Pancreas (tissue), 10 donors: Measurements from ENCODE around the gene FLNC. TPM values are rescaled to one million over a fixed set of nuclear protein-coding genes. Genes with fewer than 3 reads are reported as not detected.
A peak's percentile ranks its signal among the peaks of the same experiment; 100 is the strongest.

Experiments used
- ATAC-seq, 4 donors: fragments of 200-7000 bp; cut with Tn5 transposase; one replicate each; pipeline versions ENCODE4 v1.8.0 to v1.9.1; 2020; ENCODE audit warnings: mild to moderate bottlenecking in 4 of 4, moderate library complexity in 4 of 4
- DNase-seq, 6 donors: peaks; one replicate each; pipeline ENCODE4 v3.0.0-alpha.2; 2020
- FAIRE-seq: peaks from 2 replicates; lab custom pipeline; 2012; peaks lifted over from hg19 to GRCh38; lab: Jason Lieb, UNC
- H3K27ac ChIP-seq, 4 donors: fragments of 200-600 bp; sonication (generic); 1 replicate in 3 of 4; 2 replicates in 1 of 4; pipeline versions ENCODE4 v1.5.0 to v1.8.0; 2020
- H3K27me3 ChIP-seq, 4 donors: fragments of 200-600 bp; one replicate each; pipeline ENCODE4 v1.8.0; 2021
- H3K36me3 ChIP-seq, 3 donors: fragments of 200-600 bp; sonication (generic) in 1 of 3; one replicate each; pipeline versions ENCODE4 v1.5.0 to v1.8.0; 2020 to 2021
- H3K4me1 ChIP-seq, 3 donors: fragments of 200-600 bp; one replicate each; pipeline ENCODE4 v1.8.0; 2021
- H3K4me3 ChIP-seq, 4 donors: fragments of 200-600 bp; sonication (generic) in 2 of 4; one replicate each; pipeline versions ENCODE4 v1.5.0 to v1.8.0; 2020 to 2021
- H3K9me3 ChIP-seq, 4 donors: fragments of 200-600 bp; one replicate each; pipeline ENCODE4 v1.8.0; 2021
- CTCF ChIP-seq, 4 donors: fragments of 200-600 bp; sonication (generic) in 3 of 4; IDR thresholded peaks; one replicate each; pipeline versions ENCODE4 v1.5.0 to v1.8.0; 2021; ENCODE audit warnings: antibody characterized with exemption in 4 of 4
- WGBS, 2 donors: extraction: QIAGEN DNeasy Blood & Tissue Kit; methylation state at CpG; one replicate each; pipeline ENCODE4 v1.1.7; 2013; 5-methylcytosine and 5-hydroxymethylcytosine counted together
- intact Hi-C, 3 donors: fragments of 100-400 bp; cut with DNase I; formaldehyde crosslinking; loops; one replicate each; pipeline versions ENCODE4 v1.11.1 to v1.14.2; 2022
- polyA plus RNA-seq, 2 donors: library from polyadenylated mRNA; stranded (reverse); fragments of 200-250 nt; gene quantifications; one replicate each; pipeline ENCODE4 v1.2.3, GENCODE V29; 2013
- total RNA-seq, 6 donors: library from RNA; stranded (reverse); fragmentation: NEBNext Ultra II Directional in 4 of 6; extraction: Animal tissue kit (Norgen Biotek cat#: 25700) in 4 of 6; gene quantifications; one replicate each; pipeline versions ENCODE4 v1.2.1 to v1.2.4, GENCODE V29; 2021 to 2023
- donor health status: healthy with polysubstance abuse.
- donor health status: DM: no; HTN: no; CAD: no; lungs with moderate emphysema.
- donor health status: DM: no; HTN: no; CAD: no.
- donor health status: control.
- donor health status: control.
- donor health status: Bipolar disorder and iron deficiency.
- donor health status: DM: yes; HTN: yes; CAD: no.
- donor health status: DM: no; HTN: no; CAD: no.
- donor health status: DM: no; HTN: no; CAD: no.
- donor health status: DM: yes; HTN: yes; CAD: no.

FLNC gene
- total and polyA plus RNA-seq, 8 donors, result 0.28 to 2.3 (median 1.0) TPM

- no peak for TF ChIP-seq CTCF (IDR thresholded peaks at IDR 0.05)
These were observed 61.1 kb downstream of the FLNC start for GRCh38 chr7:128891110-128891941.

GRCh38 chr7:128891942-128892269 lies 61.7 kb downstream of the FLNC start:
- no peak overlapping the region for H3K27ac ChIP-seq
- no peak overlapping the region for H3K4me3 ChIP-seq
- H3K36me3 ChIP-seq, result no peaks in the 10 kb centered on the region
- 87 to 88% methylated on average over 11 of the region's 11 CpGs for WGBS, 2 donors
- ATAC-seq, result no peak
- H3K27me3 ChIP-seq, result peaks cover 0 to 7% (median 0%) of the 10 kb centered on the region in 4 donors
- no peak for FAIRE-seq
- intact Hi-C loops, result no loop called here
- no peaks in the 10 kb centered on the region for H3K4me1 ChIP-seq
- no peaks in the 10 kb centered on the region for H3K9me3 ChIP-seq
- TF ChIP-seq CTCF (IDR thresholded peaks at IDR 0.05), result no peak
- no peak for DNase-seq

More at GRCh38 chr7:128891110-128891941, 61.1 kb downstream of the FLNC start:
- FAIRE-seq, result no peak
- DNase-seq, result peak in 1 of 6 donors; percentile 74
- 33 to 38% methylated on average over 35 to 41 of the region's 41 CpGs for WGBS, 2 donors
- intact Hi-C loops, result no loop called here
- Histone ChIP-seq H3K27me3 (peaks cover 0 to 7% (median 0%) of the 10 kb centered on the region in 4 donors), H3K27ac (no peak overlapping the region), H3K4me1 (no peaks in the 10 kb centered on the region), H3K9me3 (no peaks in the 10 kb centered on the region), H3K4me3 (peak overlapping the region in 3 of 4 donors; percentile 12 to 33 (median 26)), H3K36me3 (no peaks in the 10 kb centered on the region)
- ATAC-seq, result peak; percentile 17 to 56 (median 35)

- Histone ChIP-seq H3K36me3 (no peaks in the 10 kb centered on the region), H3K4me3 (no peak overlapping the region), H3K4me1 (no peaks in the 10 kb centered on the region), H3K9me3 (no peaks in the 10 kb centered on the region), H3K27me3 (peaks cover 0 to 7% (median 0%) of the 10 kb centered on the region in 4 donors), H3K27ac (no peak overlapping the region)
- TF ChIP-seq CTCF (IDR thresholded peaks at IDR 0.05), result no peak
- peak in 1 of 6 donors; percentile 51 for DNase-seq
- FAIRE-seq, result no peak
- intact Hi-C loops, result no loop called here
- ATAC-seq, result peak in 1 of 4 donors; percentile 36
- WGBS, 2 donors, result 79 to 83% methylated on average over 11 to 13 of the region's 13 CpGs
These were observed 62.5 kb downstream of the FLNC start for GRCh38 chr7:128892521-128893250.

- WGBS, 2 donors, result 87 to 92% methylated on average over 21 to 23 of the region's 23 CpGs
- no peak overlapping the region for H3K4me3 ChIP-seq
- intact Hi-C loops, result no loop called here
These were observed 63.3 kb downstream of the FLNC start for GRCh38 chr7:128893251-128894100.

More at GRCh38 chr7:128893251-128894100, 63.3 kb downstream of the FLNC start:
- no peaks in the 10 kb centered on the region for H3K9me3 ChIP-seq
- TF ChIP-seq CTCF (IDR thresholded peaks at IDR 0.05), result no peak
- DNase-seq (peak in 1 of 6 donors; percentile 60), ATAC-seq (peak in 3 of 4 donors; percentile 26 to 58 (median 54)), FAIRE-seq (no peak)
- peaks cover 0 to 7% (median 0%) of the 10 kb centered on the region in 4 donors for H3K27me3 ChIP-seq
- H3K36me3 ChIP-seq, result no peaks in the 10 kb centered on the region
- H3K27ac ChIP-seq, result no peak overlapping the region
- no peaks in the 10 kb centered on the region for H3K4me1 ChIP-seq
